Lung (tissue), 12 donors: ENCODE results near the gene ZNF521. TPM values are rescaled to one million over a fixed set of nuclear protein-coding genes. Genes with fewer than 3 reads are reported as not detected.

ENCODE experiments used
- ATAC-seq: fragments of 200-7000 bp; cut with Tn5 transposase; one replicate; pipeline ENCODE4 v1.9.1; 2020; ENCODE audit warnings: moderate number of reproducible peaks; ENCODE audit not compliant: insufficient read depth, low FRiP score
- DNase-seq, 3 donors: peaks; one replicate each; pipeline ENCODE4 v3.0.0-alpha.2; 2013 to 2017
- H3K27ac ChIP-seq, 2 donors: one replicate each; pipeline ENCODE4 v1.5.1; 2013; ENCODE audit warnings: mild to moderate bottlenecking in 2 of 2, moderate library complexity in 2 of 2, control low read depth in 1 of 2, inconsistent platforms in 1 of 2, low read depth in 1 of 2, low read length in 1 of 2
- H3K27me3 ChIP-seq, 3 donors: one replicate each; pipeline ENCODE4 v1.5.1; 2013; ENCODE audit warnings: low read length in 2 of 3; ENCODE audit not compliant: control insufficient read depth in 3 of 3, insufficient read depth in 3 of 3
- H3K36me3 ChIP-seq, 4 donors: one replicate each; pipeline ENCODE4 v1.5.1; 2013; ENCODE audit warnings: low read length in 4 of 4, mild to moderate bottlenecking in 1 of 4, moderate library complexity in 1 of 4; ENCODE audit not compliant: control insufficient read depth in 4 of 4, insufficient read depth in 4 of 4
- H3K4me1 ChIP-seq, 5 donors: one replicate each; pipeline ENCODE4 v1.5.1; 2013; ENCODE audit warnings: low read length in 5 of 5, mild to moderate bottlenecking in 2 of 5, moderate library complexity in 1 of 5; ENCODE audit not compliant: control insufficient read depth in 5 of 5, insufficient read depth in 5 of 5
- H3K4me3 ChIP-seq: one replicate; pipeline ENCODE4 v1.5.1; 2013; ENCODE audit warnings: mild to moderate bottlenecking, control low read depth, moderate library complexity
- H3K9ac ChIP-seq, 2 donors: one replicate each; pipeline ENCODE4 v1.5.1; 2013; ENCODE audit warnings: low read length in 2 of 2, control low read depth in 1 of 2; ENCODE audit not compliant: insufficient read depth in 1 of 2
- H3K9me3 ChIP-seq, 4 donors: one replicate each; pipeline ENCODE4 v1.5.1; 2013; ENCODE audit warnings: low read length in 3 of 4, mild to moderate bottlenecking in 1 of 4, moderate library complexity in 1 of 4; ENCODE audit not compliant: control insufficient read depth in 4 of 4, insufficient read depth in 3 of 4
- WGBS, 2 donors: extraction: QIAGEN DNeasy Blood & Tissue Kit; methylation state at CpG; one replicate each; pipeline ENCODE4 v1.1.7; 2013; 5-methylcytosine and 5-hydroxymethylcytosine counted together
- polyA plus RNA-seq, 2 donors: library from polyadenylated mRNA; stranded (reverse); fragments of 200-250 nt; gene quantifications; one replicate each; pipeline ENCODE4 v1.2.1, GENCODE V29; 2013
- total RNA-seq, 2 donors: library from RNA; depleted of rRNA in 1 of 2; stranded (reverse); fragments of >200 nt in 1 of 2; gene quantifications; one replicate each; pipeline ENCODE4 v1.2.1, GENCODE V29; 2014 to 2021
- TF ChIP-seq, protein P1 (sequence below): IDR thresholded peaks from 2 replicates; pipeline ENCODE4 v1.5.1; 2012; ENCODE audit warnings: mild to moderate bottlenecking; ENCODE audit errors: control extremely low read depth, extremely low read depth
- donor health status: control.
- donor health status: control.
- donor health status: Bipolar disorder and iron deficiency.
- donor health status: healthy.
- donor health status: DM: yes; HTN: yes; CAD: no.

The ZNF521 gene
- total and polyA plus RNA-seq, 4 donors: 1.5 to 48.8 (median 10.7) TPM

- no peak for ATAC-seq
- Histone ChIP-seq H3K4me3 (no peak overlapping the region), H3K36me3 (peaks cover 0 to 7% (median 2%) of the 10 kb centered on the region in 4 donors), H3K27me3 (no peaks in the 10 kb centered on the region), H3K27ac (no peak overlapping the region), H3K9ac (no peak overlapping the region), H3K4me1 (peaks cover 0 to 65% (median 39%) of the 10 kb centered on the region in 5 donors), H3K9me3 (no peaks in the 10 kb centered on the region)
- WGBS, 2 donors: 94 to 95% methylated on average over 18 of the region's 18 CpGs
- TF ChIP-seq, protein P1, sequence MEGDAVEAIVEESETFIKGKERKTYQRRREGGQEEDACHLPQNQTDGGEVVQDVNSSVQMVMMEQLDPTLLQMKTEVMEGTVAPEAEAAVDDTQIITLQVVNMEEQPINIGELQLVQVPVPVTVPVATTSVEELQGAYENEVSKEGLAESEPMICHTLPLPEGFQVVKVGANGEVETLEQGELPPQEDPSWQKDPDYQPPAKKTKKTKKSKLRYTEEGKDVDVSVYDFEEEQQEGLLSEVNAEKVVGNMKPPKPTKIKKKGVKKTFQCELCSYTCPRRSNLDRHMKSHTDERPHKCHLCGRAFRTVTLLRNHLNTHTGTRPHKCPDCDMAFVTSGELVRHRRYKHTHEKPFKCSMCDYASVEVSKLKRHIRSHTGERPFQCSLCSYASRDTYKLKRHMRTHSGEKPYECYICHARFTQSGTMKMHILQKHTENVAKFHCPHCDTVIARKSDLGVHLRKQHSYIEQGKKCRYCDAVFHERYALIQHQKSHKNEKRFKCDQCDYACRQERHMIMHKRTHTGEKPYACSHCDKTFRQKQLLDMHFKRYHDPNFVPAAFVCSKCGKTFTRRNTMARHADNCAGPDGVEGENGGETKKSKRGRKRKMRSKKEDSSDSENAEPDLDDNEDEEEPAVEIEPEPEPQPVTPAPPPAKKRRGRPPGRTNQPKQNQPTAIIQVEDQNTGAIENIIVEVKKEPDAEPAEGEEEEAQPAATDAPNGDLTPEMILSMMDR: no peak
- DNase-seq: no peak
These were observed 273.8 kb downstream of the ZNF521 start for GRCh38 chr18:25077944-25078723.

GRCh38 chr18:25077038-25077943, 274.7 kb downstream of the ZNF521 start:
- ATAC-seq (no peak), DNase-seq (peak; percentile 40 to 76 (median 72))
- 60 to 76% methylated on average over 19 of the region's 19 CpGs for WGBS, 2 donors
- H3K27ac ChIP-seq: peak overlapping the region in 1 of 2 donors; percentile 59
- no peak overlapping the region for H3K4me3 ChIP-seq
- TF ChIP-seq, protein P1: no peak
- H3K9ac ChIP-seq: peak overlapping the region in 1 of 2 donors; percentile 8
- H3K36me3 ChIP-seq: peaks cover 0 to 7% (median 2%) of the 10 kb centered on the region in 4 donors
- no peaks in the 10 kb centered on the region for H3K27me3 ChIP-seq
- no peaks in the 10 kb centered on the region for H3K9me3 ChIP-seq
- H3K4me1 ChIP-seq: peaks cover 0 to 73% (median 39%) of the 10 kb centered on the region in 5 donors

DNA sequence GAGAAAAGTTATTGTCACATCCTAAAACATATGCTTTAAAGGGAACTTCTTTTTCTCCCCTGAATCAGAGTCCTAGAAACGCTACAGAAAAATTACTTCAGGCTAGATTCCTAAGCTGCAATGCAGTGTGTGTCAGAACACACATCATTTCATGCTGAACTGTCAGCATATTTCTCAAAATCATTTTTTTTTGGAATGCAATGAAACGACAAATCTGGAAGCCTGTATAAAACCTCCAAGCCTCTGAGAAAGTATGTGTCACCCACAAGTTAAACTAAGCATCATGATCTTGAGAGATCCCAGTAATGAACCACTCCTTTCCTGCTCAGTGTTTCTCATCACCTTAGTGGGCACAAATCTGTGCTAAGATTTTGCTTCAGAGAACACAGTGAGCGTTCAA, 276.2 kb downstream of the ZNF521 start:
- TF ChIP-seq, protein P1: no peak
- peaks cover 0 to 5% (median 2%) of the 10 kb centered on the region in 4 donors for H3K36me3 ChIP-seq
- no peaks in the 10 kb centered on the region for H3K27me3 ChIP-seq
- H3K9me3 ChIP-seq: no peaks in the 10 kb centered on the region
- H3K4me3 ChIP-seq: no peak overlapping the region
- 71 to 87% methylated on average over 3 of the region's 3 CpGs for WGBS, 2 donors
- H3K4me1 ChIP-seq: peaks cover 0 to 75% (median 39%) of the 10 kb centered on the region in 5 donors
- DNase-seq (peak; percentile 38 to 91 (median 85)), ATAC-seq (peak; percentile 19)
- peak overlapping the region in 1 of 2 donors; percentile 16 for H3K9ac ChIP-seq
- H3K27ac ChIP-seq: no peak overlapping the region
